ENCODE measurements around the gene DOK7. TPM values are rescaled to one million over a fixed set of nuclear protein-coding genes. Genes with fewer than 3 reads are reported as not detected.

The DOK7 gene
- total RNA-seq, 1 donor from 2014 or later: 5.1 TPM

DNA sequence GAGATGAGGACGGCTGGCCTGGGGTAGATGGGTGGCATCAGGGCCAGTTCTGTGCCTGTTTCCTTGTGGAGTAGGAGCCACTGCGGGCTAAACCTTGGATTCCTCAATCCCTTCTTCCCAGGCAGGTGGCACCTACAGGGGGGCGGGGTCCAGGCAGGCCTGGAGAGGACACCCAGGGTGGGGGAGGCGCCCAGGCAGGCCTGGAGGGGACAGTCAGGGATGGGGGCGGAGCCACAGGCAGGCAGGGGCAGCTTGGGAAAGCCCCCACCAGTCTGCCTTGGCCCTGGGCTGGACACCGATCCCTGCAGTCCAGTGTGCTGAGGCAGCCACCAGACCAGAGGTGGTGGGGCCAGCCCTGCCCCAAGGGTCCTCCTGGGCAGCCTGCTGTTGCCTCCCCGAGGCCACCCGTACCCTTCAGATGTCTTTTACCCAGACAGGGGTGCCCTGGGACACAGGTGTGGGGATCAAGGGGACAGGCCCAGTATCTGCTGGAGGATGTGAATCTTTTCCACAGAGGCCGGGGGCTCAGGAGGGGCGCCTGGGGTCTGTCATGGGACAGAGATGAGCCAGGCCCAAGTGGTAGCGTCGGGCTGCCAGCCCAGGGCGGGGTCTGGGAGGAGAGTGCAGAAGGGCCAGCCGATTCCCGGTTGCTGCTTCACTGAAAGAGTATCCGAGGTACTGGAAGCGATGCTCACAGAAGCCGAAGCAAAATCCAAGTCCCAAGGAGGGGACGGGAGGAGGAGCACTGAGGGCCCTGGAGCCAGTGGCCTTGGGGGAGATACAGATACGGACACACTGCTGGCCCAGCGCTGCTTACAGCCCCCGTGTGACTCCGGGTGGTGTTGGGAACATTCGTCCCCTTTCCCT lies 34.6 kb downstream of the DOK7 start:
- Mint-ChIP-seq H3K9me3 (ENCODE audit: unreplicated experiment) (no peaks in the 10 kb centered on the region), H3K27ac (ENCODE audit: unreplicated experiment) (no peak overlapping the region), H3K4me1 (ENCODE audit: low read depth, unreplicated experiment) (peaks cover 3% of the 10 kb centered on the region), H3K36me3 (ENCODE audit: unreplicated experiment) (no peaks in the 10 kb centered on the region), H3K27me3 (ENCODE audit: unreplicated experiment) (peaks cover 3% of the 10 kb centered on the region), H3K4me3 (ENCODE audit: unreplicated experiment) (no peak overlapping the region)
- no peak for DNase-seq
- TF ChIP-seq, protein P1, sequence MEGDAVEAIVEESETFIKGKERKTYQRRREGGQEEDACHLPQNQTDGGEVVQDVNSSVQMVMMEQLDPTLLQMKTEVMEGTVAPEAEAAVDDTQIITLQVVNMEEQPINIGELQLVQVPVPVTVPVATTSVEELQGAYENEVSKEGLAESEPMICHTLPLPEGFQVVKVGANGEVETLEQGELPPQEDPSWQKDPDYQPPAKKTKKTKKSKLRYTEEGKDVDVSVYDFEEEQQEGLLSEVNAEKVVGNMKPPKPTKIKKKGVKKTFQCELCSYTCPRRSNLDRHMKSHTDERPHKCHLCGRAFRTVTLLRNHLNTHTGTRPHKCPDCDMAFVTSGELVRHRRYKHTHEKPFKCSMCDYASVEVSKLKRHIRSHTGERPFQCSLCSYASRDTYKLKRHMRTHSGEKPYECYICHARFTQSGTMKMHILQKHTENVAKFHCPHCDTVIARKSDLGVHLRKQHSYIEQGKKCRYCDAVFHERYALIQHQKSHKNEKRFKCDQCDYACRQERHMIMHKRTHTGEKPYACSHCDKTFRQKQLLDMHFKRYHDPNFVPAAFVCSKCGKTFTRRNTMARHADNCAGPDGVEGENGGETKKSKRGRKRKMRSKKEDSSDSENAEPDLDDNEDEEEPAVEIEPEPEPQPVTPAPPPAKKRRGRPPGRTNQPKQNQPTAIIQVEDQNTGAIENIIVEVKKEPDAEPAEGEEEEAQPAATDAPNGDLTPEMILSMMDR (IDR thresholded peaks at IDR 0.05; ENCODE audit: partially characterized antibody, unreplicated experiment): no peak

GRCh38 chr4:3498407-3498806 lies 35.3 kb downstream of the DOK7 start:
- Mint-ChIP-seq H3K9me3 (ENCODE audit: unreplicated experiment) (peaks cover 2% of the 10 kb centered on the region), H3K27ac (ENCODE audit: unreplicated experiment) (no peak overlapping the region), H3K36me3 (ENCODE audit: unreplicated experiment) (no peaks in the 10 kb centered on the region), H3K4me3 (ENCODE audit: unreplicated experiment) (no peak overlapping the region), H3K27me3 (ENCODE audit: unreplicated experiment) (peaks cover 4% of the 10 kb centered on the region), H3K4me1 (ENCODE audit: low read depth, unreplicated experiment) (peaks cover 3% of the 10 kb centered on the region)
- TF ChIP-seq, protein P1 (IDR thresholded peaks at IDR 0.05; ENCODE audit: partially characterized antibody, unreplicated experiment): no peak
- DNase-seq: no peak

DNA sequence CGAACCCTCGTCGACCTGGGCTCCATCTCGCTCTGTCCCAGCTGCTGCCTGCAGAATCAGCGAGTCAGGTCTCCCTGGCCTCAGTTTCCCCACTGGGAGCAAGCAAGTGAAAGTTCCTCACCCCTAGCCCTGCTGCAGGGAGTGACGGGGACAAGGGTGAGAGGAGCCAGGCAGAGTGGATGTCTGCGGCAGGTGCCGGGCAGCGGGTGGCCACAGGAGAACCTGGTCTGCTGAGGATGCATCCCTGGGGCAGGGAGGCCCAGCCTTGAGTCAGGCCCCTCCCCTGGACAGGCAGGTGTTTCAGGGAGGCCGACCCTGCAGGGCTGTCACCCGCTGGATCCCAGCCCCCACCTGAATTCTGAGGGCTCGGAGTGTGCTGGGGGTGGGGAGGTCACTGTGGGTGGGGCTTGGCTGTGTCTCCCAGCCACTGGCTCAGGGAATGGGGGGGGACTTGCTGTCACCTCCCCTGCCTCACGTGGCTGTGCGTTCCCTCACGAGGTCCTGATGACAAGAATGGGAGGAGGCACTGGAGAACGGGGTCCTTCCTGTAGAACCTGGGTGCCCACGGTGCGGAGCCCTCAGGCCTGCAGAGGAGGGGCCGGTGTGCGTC lies 35.9 kb downstream of the DOK7 start:
- DNase-seq: no peak
- TF ChIP-seq, protein P1 (IDR thresholded peaks at IDR 0.05; ENCODE audit: partially characterized antibody, unreplicated experiment): no peak
- no peaks in the 10 kb centered on the region for H3K36me3 Mint-ChIP-seq (ENCODE audit: unreplicated experiment)
- no peak overlapping the region for H3K4me3 Mint-ChIP-seq (ENCODE audit: unreplicated experiment)
- peaks cover 6% of the 10 kb centered on the region for H3K27me3 Mint-ChIP-seq (ENCODE audit: unreplicated experiment)
- H3K9me3 Mint-ChIP-seq (ENCODE audit: unreplicated experiment): peaks cover 3% of the 10 kb centered on the region
- no peak overlapping the region for H3K27ac Mint-ChIP-seq (ENCODE audit: unreplicated experiment)
- peaks cover 3% of the 10 kb centered on the region for H3K4me1 Mint-ChIP-seq (ENCODE audit: low read depth, unreplicated experiment)

DNA sequence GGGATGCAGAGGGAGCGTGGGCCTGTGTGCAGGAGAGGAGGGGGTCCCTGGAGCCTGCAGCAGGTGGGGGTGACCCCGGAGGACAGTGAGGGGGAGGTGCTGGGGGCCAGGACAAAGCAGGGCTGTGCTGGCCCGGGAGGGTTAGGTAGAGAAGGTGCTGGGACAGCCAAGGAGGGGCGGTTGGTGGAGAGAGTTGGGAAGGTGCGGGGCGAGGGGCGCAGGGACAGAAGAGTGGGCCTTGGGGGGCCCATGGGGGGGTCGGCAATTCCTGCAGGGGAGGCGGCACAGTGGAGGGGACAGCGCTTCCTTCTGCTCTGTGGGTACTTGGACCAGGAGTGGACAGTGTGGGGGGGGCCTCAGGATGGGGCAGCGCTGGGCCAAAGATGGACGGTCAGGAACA lies 36.6 kb downstream of the DOK7 start:
- TF ChIP-seq, protein P1 (IDR thresholded peaks at IDR 0.05; ENCODE audit: partially characterized antibody, unreplicated experiment): no peak
- Mint-ChIP-seq H3K36me3 (ENCODE audit: unreplicated experiment) (no peaks in the 10 kb centered on the region), H3K4me3 (ENCODE audit: unreplicated experiment) (no peak overlapping the region), H3K9me3 (ENCODE audit: unreplicated experiment) (peaks cover 3% of the 10 kb centered on the region), H3K27ac (ENCODE audit: unreplicated experiment) (no peak overlapping the region), H3K4me1 (ENCODE audit: low read depth, unreplicated experiment) (peaks cover 3% of the 10 kb centered on the region), H3K27me3 (ENCODE audit: unreplicated experiment) (peaks cover 4% of the 10 kb centered on the region)
- DNase-seq: no peak

GRCh38 chr4:3500111-3500510 lies 37.0 kb downstream of the DOK7 start:
- peaks cover 4% of the 10 kb centered on the region for H3K27me3 Mint-ChIP-seq (ENCODE audit: unreplicated experiment)
- TF ChIP-seq, protein P1 (IDR thresholded peaks at IDR 0.05; ENCODE audit: partially characterized antibody, unreplicated experiment): no peak
- peaks cover 3% of the 10 kb centered on the region for H3K9me3 Mint-ChIP-seq (ENCODE audit: unreplicated experiment)
- H3K27ac Mint-ChIP-seq (ENCODE audit: unreplicated experiment): no peak overlapping the region
- H3K4me3 Mint-ChIP-seq (ENCODE audit: unreplicated experiment): no peak overlapping the region
- no peak for DNase-seq
- no peaks in the 10 kb centered on the region for H3K36me3 Mint-ChIP-seq (ENCODE audit: unreplicated experiment)
- peaks cover 3% of the 10 kb centered on the region for H3K4me1 Mint-ChIP-seq (ENCODE audit: low read depth, unreplicated experiment)
